ENCODE results near the gene SLC25A23. TPM values are rescaled to one million over a fixed set of nuclear protein-coding genes. Genes with fewer than 3 reads are reported as not detected.

Gene SLC25A23
- total and polyA plus RNA-seq, 2 experiments from 2014 or later: 25.7 to 96.4 TPM

GRCh38 chr19:6495947-6496346, 36.4 kb upstream of the SLC25A23 start:
- no peaks in the 10 kb centered on the region for H3F3A ChIP-seq (replicated peaks; ENCODE audit: low read depth)
- no peak overlapping the region for H3K4me3 Mint-ChIP-seq
- TF ChIP-seq EZH2phosphoT487 (IDR thresholded peaks at IDR 0.05; ENCODE audit: unreplicated experiment) (no peak), STAT1 (IDR thresholded peaks at IDR 0.05; ENCODE audit: unreplicated experiment) (no peak), EZH2 (IDR thresholded peaks at IDR 0.05; ENCODE audit: low read depth, unreplicated experiment) (no peak), CREB1 (CRISPR knock-in tag; IDR thresholded peaks at IDR 0.05; ENCODE audit: low read depth) (no peak), NANOG (IDR thresholded peaks at IDR 0.05; ENCODE audit: borderline replicate concordance) (no peak), JUNB (IDR thresholded peaks at IDR 0.05; ENCODE audit: unreplicated experiment) (no peak), ZNF331 (CRISPR knock-in tag; IDR thresholded peaks at IDR 0.05; ENCODE audit: low read depth) (no peak), POLR2AphosphoS5 (IDR thresholded peaks at IDR 0.05; ENCODE audit: low read depth) (no peak), ETS1 (IDR thresholded peaks at IDR 0.05) (no peak), ZNF114 (CRISPR knock-in tag; IDR thresholded peaks at IDR 0.05) (no peak)
- TF ChIP-seq, protein P1, sequence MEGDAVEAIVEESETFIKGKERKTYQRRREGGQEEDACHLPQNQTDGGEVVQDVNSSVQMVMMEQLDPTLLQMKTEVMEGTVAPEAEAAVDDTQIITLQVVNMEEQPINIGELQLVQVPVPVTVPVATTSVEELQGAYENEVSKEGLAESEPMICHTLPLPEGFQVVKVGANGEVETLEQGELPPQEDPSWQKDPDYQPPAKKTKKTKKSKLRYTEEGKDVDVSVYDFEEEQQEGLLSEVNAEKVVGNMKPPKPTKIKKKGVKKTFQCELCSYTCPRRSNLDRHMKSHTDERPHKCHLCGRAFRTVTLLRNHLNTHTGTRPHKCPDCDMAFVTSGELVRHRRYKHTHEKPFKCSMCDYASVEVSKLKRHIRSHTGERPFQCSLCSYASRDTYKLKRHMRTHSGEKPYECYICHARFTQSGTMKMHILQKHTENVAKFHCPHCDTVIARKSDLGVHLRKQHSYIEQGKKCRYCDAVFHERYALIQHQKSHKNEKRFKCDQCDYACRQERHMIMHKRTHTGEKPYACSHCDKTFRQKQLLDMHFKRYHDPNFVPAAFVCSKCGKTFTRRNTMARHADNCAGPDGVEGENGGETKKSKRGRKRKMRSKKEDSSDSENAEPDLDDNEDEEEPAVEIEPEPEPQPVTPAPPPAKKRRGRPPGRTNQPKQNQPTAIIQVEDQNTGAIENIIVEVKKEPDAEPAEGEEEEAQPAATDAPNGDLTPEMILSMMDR (conservative IDR thresholded peaks at IDR 0.05; ENCODE audit: low read depth in 2 of 2): no peak
- TF ChIP-seq, protein P2, sequence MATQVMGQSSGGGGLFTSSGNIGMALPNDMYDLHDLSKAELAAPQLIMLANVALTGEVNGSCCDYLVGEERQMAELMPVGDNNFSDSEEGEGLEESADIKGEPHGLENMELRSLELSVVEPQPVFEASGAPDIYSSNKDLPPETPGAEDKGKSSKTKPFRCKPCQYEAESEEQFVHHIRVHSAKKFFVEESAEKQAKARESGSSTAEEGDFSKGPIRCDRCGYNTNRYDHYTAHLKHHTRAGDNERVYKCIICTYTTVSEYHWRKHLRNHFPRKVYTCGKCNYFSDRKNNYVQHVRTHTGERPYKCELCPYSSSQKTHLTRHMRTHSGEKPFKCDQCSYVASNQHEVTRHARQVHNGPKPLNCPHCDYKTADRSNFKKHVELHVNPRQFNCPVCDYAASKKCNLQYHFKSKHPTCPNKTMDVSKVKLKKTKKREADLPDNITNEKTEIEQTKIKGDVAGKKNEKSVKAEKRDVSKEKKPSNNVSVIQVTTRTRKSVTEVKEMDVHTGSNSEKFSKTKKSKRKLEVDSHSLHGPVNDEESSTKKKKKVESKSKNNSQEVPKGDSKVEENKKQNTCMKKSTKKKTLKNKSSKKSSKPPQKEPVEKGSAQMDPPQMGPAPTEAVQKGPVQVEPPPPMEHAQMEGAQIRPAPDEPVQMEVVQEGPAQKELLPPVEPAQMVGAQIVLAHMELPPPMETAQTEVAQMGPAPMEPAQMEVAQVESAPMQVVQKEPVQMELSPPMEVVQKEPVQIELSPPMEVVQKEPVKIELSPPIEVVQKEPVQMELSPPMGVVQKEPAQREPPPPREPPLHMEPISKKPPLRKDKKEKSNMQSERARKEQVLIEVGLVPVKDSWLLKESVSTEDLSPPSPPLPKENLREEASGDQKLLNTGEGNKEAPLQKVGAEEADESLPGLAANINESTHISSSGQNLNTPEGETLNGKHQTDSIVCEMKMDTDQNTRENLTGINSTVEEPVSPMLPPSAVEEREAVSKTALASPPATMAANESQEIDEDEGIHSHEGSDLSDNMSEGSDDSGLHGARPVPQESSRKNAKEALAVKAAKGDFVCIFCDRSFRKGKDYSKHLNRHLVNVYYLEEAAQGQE (IDR thresholded peaks at IDR 0.05; ENCODE audit: unreplicated experiment): no peak
- TF ChIP-seq, protein P3, sequence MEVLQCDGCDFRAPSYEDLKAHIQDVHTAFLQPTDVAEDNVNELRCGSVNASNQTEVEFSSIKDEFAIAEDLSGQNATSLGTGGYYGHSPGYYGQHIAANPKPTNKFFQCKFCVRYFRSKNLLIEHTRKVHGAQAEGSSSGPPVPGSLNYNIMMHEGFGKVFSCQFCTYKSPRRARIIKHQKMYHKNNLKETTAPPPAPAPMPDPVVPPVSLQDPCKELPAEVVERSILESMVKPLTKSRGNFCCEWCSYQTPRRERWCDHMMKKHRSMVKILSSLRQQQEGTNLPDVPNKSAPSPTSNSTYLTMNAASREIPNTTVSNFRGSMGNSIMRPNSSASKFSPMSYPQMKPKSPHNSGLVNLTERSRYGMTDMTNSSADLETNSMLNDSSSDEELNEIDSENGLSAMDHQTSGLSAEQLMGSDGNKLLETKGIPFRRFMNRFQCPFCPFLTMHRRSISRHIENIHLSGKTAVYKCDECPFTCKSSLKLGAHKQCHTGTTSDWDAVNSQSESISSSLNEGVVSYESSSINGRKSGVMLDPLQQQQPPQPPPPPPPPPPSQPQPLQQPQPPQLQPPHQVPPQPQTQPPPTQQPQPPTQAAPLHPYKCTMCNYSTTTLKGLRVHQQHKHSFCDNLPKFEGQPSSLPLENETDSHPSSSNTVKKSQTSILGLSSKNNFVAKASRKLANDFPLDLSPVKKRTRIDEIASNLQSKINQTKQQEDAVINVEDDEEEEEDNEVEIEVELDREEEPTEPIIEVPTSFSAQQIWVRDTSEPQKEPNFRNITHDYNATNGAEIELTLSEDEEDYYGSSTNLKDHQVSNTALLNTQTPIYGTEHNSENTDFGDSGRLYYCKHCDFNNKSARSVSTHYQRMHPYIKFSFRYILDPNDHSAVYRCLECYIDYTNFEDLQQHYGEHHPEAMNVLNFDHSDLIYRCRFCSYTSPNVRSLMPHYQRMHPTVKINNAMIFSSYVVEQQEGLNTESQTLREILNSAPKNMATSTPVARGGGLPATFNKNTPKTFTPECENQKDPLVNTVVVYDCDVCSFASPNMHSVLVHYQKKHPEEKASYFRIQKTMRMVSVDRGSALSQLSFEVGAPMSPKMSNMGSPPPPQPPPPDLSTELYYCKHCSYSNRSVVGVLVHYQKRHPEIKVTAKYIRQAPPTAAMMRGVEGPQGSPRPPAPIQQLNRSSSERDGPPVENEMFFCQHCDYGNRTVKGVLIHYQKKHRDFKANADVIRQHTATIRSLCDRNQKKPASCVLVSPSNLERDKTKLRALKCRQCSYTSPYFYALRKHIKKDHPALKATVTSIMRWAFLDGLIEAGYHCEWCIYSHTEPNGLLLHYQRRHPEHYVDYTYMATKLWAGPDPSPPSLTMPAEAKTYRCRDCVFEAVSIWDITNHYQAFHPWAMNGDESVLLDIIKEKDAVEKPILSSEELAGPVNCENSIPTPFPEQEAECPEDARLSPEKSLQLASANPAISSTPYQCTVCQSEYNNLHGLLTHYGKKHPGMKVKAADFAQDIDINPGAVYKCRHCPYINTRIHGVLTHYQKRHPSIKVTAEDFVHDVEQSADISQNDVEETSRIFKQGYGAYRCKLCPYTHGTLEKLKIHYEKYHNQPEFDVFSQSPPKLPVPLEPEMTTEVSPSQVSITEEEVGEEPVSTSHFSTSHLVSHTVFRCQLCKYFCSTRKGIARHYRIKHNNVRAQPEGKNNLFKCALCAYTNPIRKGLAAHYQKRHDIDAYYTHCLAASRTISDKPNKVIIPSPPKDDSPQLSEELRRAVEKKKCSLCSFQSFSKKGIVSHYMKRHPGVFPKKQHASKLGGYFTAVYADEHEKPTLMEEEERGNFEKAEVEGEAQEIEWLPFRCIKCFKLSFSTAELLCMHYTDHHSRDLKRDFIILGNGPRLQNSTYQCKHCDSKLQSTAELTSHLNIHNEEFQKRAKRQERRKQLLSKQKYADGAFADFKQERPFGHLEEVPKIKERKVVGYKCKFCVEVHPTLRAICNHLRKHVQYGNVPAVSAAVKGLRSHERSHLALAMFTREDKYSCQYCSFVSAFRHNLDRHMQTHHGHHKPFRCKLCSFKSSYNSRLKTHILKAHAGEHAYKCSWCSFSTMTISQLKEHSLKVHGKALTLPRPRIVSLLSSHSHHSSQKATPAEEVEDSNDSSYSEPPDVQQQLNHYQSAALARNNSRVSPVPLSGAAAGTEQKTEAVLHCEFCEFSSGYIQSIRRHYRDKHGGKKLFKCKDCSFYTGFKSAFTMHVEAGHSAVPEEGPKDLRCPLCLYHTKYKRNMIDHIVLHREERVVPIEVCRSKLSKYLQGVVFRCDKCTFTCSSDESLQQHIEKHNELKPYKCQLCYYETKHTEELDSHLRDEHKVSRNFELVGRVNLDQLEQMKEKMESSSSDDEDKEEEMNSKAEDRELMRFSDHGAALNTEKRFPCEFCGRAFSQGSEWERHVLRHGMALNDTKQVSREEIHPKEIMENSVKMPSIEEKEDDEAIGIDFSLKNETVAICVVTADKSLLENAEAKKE (CRISPR knock-in tag; IDR thresholded peaks at IDR 0.05): no peak

More at GRCh38 chr19:6495947-6496346, 36.4 kb upstream of the SLC25A23 start:
- no peak overlapping the region for H3K27ac ChIP-seq (ENCODE audit: low read depth)
- Mint-ChIP-seq H3K27me3 (ENCODE audit: insufficient read depth, low read depth, poor library complexity) (peaks cover 10% of the 10 kb centered on the region), H3K9me3 (no peaks in the 10 kb centered on the region; the same call in 1 of the 3 replicates), H3K27ac (no peak overlapping the region), H3K4me1 (peaks cover under 1% of the 10 kb centered on the region; the same call in 1 of the 3 replicates), H3K36me3 (ENCODE audit: low read depth) (no peaks in the 10 kb centered on the region; the same call in 1 of the 3 replicates)
- H3K4me3 ChIP-seq: no peak overlapping the region
- H3K4me2 ChIP-seq: no peak overlapping the region
- H3K36me3 ChIP-seq (ENCODE audit: insufficient read depth): no peaks in the 10 kb centered on the region
- no peaks in the 10 kb centered on the region for H3K9me2 ChIP-seq (ENCODE audit: insufficient read depth)
- no peak for ATAC-seq
- no peak overlapping the region for H2AFZ ChIP-seq
- peaks cover 2% of the 10 kb centered on the region; the same call in 1 of the 2 replicates for H3K27me3 ChIP-seq (ENCODE audit: insufficient read depth)
- no peaks in the 10 kb centered on the region for H4K20me1 ChIP-seq (replicated peaks; ENCODE audit: insufficient read depth)
- DNase-seq (ENCODE audit: low spot score): no peak
- H3K4me1 ChIP-seq (ENCODE audit: insufficient read depth): 0 out of 2 replicates have a peak, but pooled peaks cover under 1% of the 10 kb centered on the region
- H3K79me2 ChIP-seq (replicated peaks; ENCODE audit: insufficient read depth): no peaks in the 10 kb centered on the region
